K562 (cell line): Measurements from ENCODE around the gene TMEM174. TPM values are rescaled to one million over a fixed set of nuclear protein-coding genes. Genes with fewer than 3 reads are reported as not detected.
"Not testable (repeated sequence)": the region's sequence is repeated elsewhere in the genome, so short reads cannot be mapped to it uniquely, and the experiment has no call there.

ENCODE experiments used
- ATAC-seq: fragments of 200-7000 bp; cut with Tn5 transposase; 3 replicates; pipeline ENCODE4 v1.9.1; 2020; ENCODE audit warnings: moderate library complexity
- BruUV-seq: library from RNA; stranded (reverse); fragments of 400-500 nt; replicated peaks from 2 replicates; lab custom pipeline; 2021; lab: Mats Ljungman, UMichigan
- CTCF ChIA-PET: fragments of 300-600 bp; formaldehyde crosslinking; extraction: SDS; loops from one replicate; lab custom pipeline; 2021; ENCODE audit warnings: low intra/inter-chr PET ratio; lab: Yijun Ruan, JAX
- POLR2A ChIA-PET: fragments of 300-600, 350-650 bp; sonication (Branson Sonifier 250); formaldehyde crosslinking; extraction: SDS; loops from one replicate; lab custom pipeline; 2021; ENCODE audit warnings: antibody characterized with exemption, inconsistent platforms; lab: Yijun Ruan, JAX
- DNase-seq, 4 experiments: peaks; one replicate each; pipeline versions ENCODE4 v3.0.0 to v3.0.0-alpha.2; 2011 to 2018; ENCODE audit warnings: low spot score in 3 of 4, mixed read lengths in 3 of 4; ENCODE audit errors: extremely low read depth in 1 of 4
- FAIRE-seq: peaks from 2 replicates; lab custom pipeline; 2011; peaks lifted over from hg19 to GRCh38; lab: Jason Lieb, UNC
- H2AFZ ChIP-seq: 2 replicates; pipeline ENCODE4 v1.6.0; 2011; ENCODE audit warnings: low read depth, low read length, control low read depth, inconsistent platforms
- H3K27ac ChIP-seq: fragments of 200-600 bp; 3 replicates; pipeline ENCODE4 v1.8.0; 2011; ENCODE audit warnings: low read depth, mild to moderate bottlenecking, control low read depth, inconsistent platforms, low read length, moderate library complexity, mixed read lengths; ENCODE audit errors: extremely low read depth
- H3K27me3 ChIP-seq, 2 experiments: fragments of 300-600 bp in 1 of 2; 2 replicates in 1 of 2; 3 replicates in 1 of 2; pipeline versions ENCODE4 v1.6.0 to v1.8.0; 2011; ENCODE audit warnings: inconsistent platforms in 2 of 2, low read length in 2 of 2, mild to moderate bottlenecking in 1 of 2, mixed read lengths in 1 of 2, moderate library complexity in 1 of 2; ENCODE audit not compliant: control insufficient read depth in 2 of 2, insufficient read depth in 2 of 2
- H3K36me3 ChIP-seq: fragments of 300-600 bp; 3 replicates; pipeline ENCODE4 v1.8.0; 2011; ENCODE audit warnings: mild to moderate bottlenecking, low read length, inconsistent platforms; ENCODE audit not compliant: control insufficient read depth, insufficient read depth
- H3K4me1 ChIP-seq, 2 experiments: fragments of 200-600 bp in 1 of 2; replicated peaks in 1 of 2; 2 replicates in 1 of 2; 3 replicates in 1 of 2; pipeline versions ENCODE4 v1.5.1 to v1.8.0; 2011; ENCODE audit warnings: inconsistent platforms in 2 of 2, low read length in 2 of 2, mild to moderate bottlenecking in 1 of 2, mixed read lengths in 1 of 2, moderate library complexity in 1 of 2; ENCODE audit not compliant: control insufficient read depth in 2 of 2, insufficient read depth in 2 of 2
- H3K4me2 ChIP-seq: 2 replicates; pipeline ENCODE4 v1.6.1; 2011; ENCODE audit warnings: low read length, control low read depth, inconsistent platforms, mixed read lengths; ENCODE audit not compliant: insufficient read depth
- H3K4me3 ChIP-seq: fragments of 200-600 bp; sonication (generic), shearing (Covaris generic); 2 replicates; pipeline ENCODE4 v1.5.1; 2016; ENCODE audit warnings: control low read depth, inconsistent platforms
- H3K79me2 ChIP-seq: fragments of 200-600 bp; 3 replicates; pipeline ENCODE4 v1.8.0; 2011; ENCODE audit warnings: low read length, inconsistent platforms; ENCODE audit not compliant: control insufficient read depth, insufficient read depth
- H3K9ac ChIP-seq, 2 experiments: 2 replicates each; pipeline versions ENCODE4 v1.6.0 to v1.6.1; 2011; ENCODE audit warnings: low read depth in 2 of 2, low read length in 2 of 2, control low read depth in 1 of 2, inconsistent platforms in 1 of 2, mild to moderate bottlenecking in 1 of 2, mixed read lengths in 1 of 2; ENCODE audit not compliant: insufficient read depth in 1 of 2
- H3K9me1 ChIP-seq: one replicate; pipeline ENCODE4 v1.6.0; 2011; ENCODE audit warnings: inconsistent platforms, mild to moderate bottlenecking, low read length, moderate library complexity; ENCODE audit not compliant: control insufficient read depth, insufficient read depth
- H3K9me3 ChIP-seq: replicated peaks from 2 replicates; pipeline ENCODE4 v1.5.1; 2011; ENCODE audit warnings: low read depth, low read length, inconsistent platforms; ENCODE audit not compliant: control insufficient read depth, insufficient read depth
- H4K20me1 ChIP-seq: replicated peaks from 2 replicates; pipeline ENCODE4 v1.6.1; 2011; ENCODE audit warnings: low read length, inconsistent platforms, mixed read lengths; ENCODE audit not compliant: control insufficient read depth, insufficient read depth
- BRD9 ChIP-seq: fragments of 450-650 bp; IDR thresholded peaks from 2 replicates; pipeline ENCODE4 v1.6.1; 2018; ENCODE audit warnings: low read depth; ENCODE audit not compliant: partially characterized antibody
- CEBPB ChIP-seq: fragments of 450-650 bp; IDR thresholded peaks from 2 replicates; pipeline ENCODE4 v1.6.1; 2016; ENCODE audit warnings: missing genetic modification characterization, missing compliant biosample characterization
- MEIS2 ChIP-seq: fragments of 450-650 bp; IDR thresholded peaks from 2 replicates; pipeline ENCODE4 v1.6.1; 2014; ENCODE audit warnings: mild to moderate bottlenecking; ENCODE audit not compliant: partially characterized antibody
- TAL1 ChIP-seq: fragments of 450-650 bp; IDR thresholded peaks from 2 replicates; pipeline ENCODE4 v1.6.1; 2016; ENCODE audit warnings: mild to moderate bottlenecking
- TCF3 ChIP-seq: sonication (generic); formaldehyde crosslinking; IDR thresholded peaks from 2 replicates; pipeline ENCODE4 v1.4.0; 2020; ENCODE audit warnings: mild to moderate bottlenecking, missing genetic modification reagents
- WGBS: fragments of 100-300 bp; shearing (Covaris generic); methylation state at CpG from one replicate; pipeline ENCODE4 v1.1.6; 2016; ENCODE audit warnings: low coverage, mixed read lengths; ENCODE audit not compliant: insufficient coverage; ENCODE audit errors: missing lambda C conversion rate; 5-methylcytosine and 5-hydroxymethylcytosine counted together
- in situ Hi-C: fragments of 300-500 bp; cut with MboI; formaldehyde crosslinking; loops from 4 replicates; pipeline ENCODE4 v1.15.0; 2018; ENCODE audit warnings: inconsistent platforms, mixed read lengths
- intact Hi-C: fragments of 100-400 bp; cut with micrococcal nuclease; formaldehyde crosslinking; loops from 2 replicates; pipeline ENCODE4 v1.14.2; 2022
- polyA plus RNA-seq, 8 experiments: library from polyadenylated mRNA; depleted of rRNA in 4 of 8; stranded (reverse) in 5 of 8; unstranded in 3 of 8; fragments of >200 nt; fragmentation: Nextera tagmentation in 2 of 8; fragmentation: Illumina TruSeq in 1 of 8; extraction: Ambion mirVana in 2 of 8; extraction: Trizol in 1 of 8; gene quantifications; 2 replicates each; pipeline versions ENCODE4 v1.2.1 to v1.2.3, GENCODE V29; 2011 to 2014; ENCODE audit warnings: inconsistent platforms in 1 of 8, missing spikeins in 1 of 8
- total RNA-seq, 7 experiments: library from RNA; depleted of rRNA in 6 of 7; stranded (reverse); fragments of >200 nt in 6 of 7; fragmentation: Illumina TruSeq in 2 of 7; extraction: Trizol in 2 of 7; gene quantifications; 2 replicates each; pipeline versions ENCODE4 v1.2.1 to v1.2.3, GENCODE V29; 2011 to 2021; ENCODE audit warnings: low replicate concordance in 1 of 7
- TF ChIP-seq, protein P1 (sequence below): IDR thresholded peaks from 2 replicates; pipeline ENCODE4 v1.6.1; 2016; ENCODE audit warnings: missing genetic modification characterization, missing compliant biosample characterization

Gene TMEM174
- total and polyA plus RNA-seq, 9 of the 15 experiments (the other 6 are each of a cell fraction or from before 2014, with no cell fraction given): not detected

DNA sequence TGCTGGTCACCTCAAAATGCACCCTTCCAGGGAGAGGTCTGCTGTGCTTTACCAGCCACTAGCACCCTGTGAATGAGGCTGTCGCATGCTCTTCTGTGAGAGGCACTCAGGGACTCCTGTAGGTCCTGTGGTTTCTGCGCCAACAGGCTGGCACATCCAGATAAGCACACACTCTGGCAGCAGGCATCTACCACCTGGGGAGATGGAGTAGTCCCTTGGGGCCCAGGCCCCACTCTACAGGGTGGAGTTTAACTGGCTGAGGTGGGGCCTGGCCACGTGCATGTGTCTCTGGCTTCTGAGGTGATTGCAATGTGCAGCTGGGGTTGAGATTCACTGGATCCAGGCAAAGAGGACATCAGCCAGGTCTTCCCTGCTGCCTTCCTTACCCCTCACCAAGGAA, 32.3 kb downstream of the TMEM174 start:
- Histone ChIP-seq H3K4me2 (no peak overlapping the region), H3K9ac (no peak overlapping the region), H3K4me1 (peaks cover 0 to 6% of the 10 kb centered on the region in 2 experiments; a peak in 3 of 5 replicates), H4K20me1 (no peaks in the 10 kb centered on the region), H3K9me1 (no peaks in the 10 kb centered on the region), H2AFZ (no peak overlapping the region), H3K4me3 (no peak overlapping the region), H3K9me3 (no peaks in the 10 kb centered on the region), H3K27ac (no peak overlapping the region), H3K27me3 (peaks cover 4 to 28% of the 10 kb centered on the region in 2 experiments; a peak in 3 of 5 replicates), H3K79me2 (no peaks in the 10 kb centered on the region), H3K36me3 (no peaks in the 10 kb centered on the region)
- POLR2A ChIA-PET: no interaction called here
- FAIRE-seq: no peak
- in situ Hi-C loops: no loop called here
- BruUV-seq: no TSS peak
- intact Hi-C loops: no loop called here
- ATAC-seq: no peak
- CTCF ChIA-PET: no interaction called here
- 0% methylated on average over 3 of the region's 3 CpGs for WGBS
- TF ChIP-seq CEBPB (tag) (no peak), MEIS2 (no peak), BRD9 (no peak), TCF3 (no peak), TAL1 (no peak)
- TF ChIP-seq, protein P1, sequence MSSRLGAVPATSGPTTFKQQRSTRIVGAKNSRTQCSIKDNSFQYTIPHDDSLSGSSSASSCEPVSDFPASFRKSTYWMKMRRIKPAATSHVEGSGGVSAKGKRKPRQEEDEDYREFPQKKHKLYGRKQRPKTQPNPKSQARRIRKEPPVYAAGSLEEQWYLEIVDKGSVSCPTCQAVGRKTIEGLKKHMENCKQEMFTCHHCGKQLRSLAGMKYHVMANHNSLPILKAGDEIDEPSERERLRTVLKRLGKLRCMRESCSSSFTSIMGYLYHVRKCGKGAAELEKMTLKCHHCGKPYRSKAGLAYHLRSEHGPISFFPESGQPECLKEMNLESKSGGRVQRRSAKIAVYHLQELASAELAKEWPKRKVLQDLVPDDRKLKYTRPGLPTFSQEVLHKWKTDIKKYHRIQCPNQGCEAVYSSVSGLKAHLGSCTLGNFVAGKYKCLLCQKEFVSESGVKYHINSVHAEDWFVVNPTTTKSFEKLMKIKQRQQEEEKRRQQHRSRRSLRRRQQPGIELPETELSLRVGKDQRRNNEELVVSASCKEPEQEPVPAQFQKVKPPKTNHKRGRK (tag): no peak
- no peak for DNase-seq

DNA sequence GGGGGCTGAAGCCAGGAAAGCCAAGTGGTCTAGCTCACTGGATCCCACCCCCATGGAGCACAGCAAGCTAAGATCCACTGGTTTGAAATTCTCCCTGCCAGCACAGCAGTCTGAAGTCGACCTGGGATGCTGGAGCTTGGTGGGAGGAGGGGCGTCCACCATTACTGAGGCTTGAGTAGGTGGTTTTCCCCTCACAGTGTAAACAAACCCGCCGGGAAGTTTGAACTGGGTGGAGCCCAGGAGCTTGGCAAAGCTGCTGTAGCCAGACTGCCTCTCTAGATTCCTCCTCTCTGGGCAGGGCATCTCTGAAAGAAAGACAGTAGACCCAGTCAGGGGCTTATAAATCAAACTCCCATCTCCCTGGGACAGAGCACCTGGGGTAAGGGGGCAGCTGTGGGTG, 34.2 kb downstream of the TMEM174 start:
- intact Hi-C loops, ATAC-seq, DNase-seq, in situ Hi-C loops, POLR2A ChIA-PET, BruUV-seq, CTCF ChIA-PET, H3K4me3 ChIP-seq, H3K36me3 ChIP-seq, H3K9me3 ChIP-seq, H4K20me1 ChIP-seq, H3K9me1 ChIP-seq, H3K79me2 ChIP-seq, H2AFZ ChIP-seq, H3K9ac ChIP-seq, H3K4me1 ChIP-seq, H3K4me2 ChIP-seq, H3K27ac ChIP-seq, FAIRE-seq: not testable (repeated sequence)
- H3K27me3 ChIP-seq: peaks cover 0 to 24% of the 10 kb centered on the region in 2 experiments; a peak in 2 of 5 replicates
- WGBS: 0% methylated on average over 4 of the region's 4 CpGs

DNA sequence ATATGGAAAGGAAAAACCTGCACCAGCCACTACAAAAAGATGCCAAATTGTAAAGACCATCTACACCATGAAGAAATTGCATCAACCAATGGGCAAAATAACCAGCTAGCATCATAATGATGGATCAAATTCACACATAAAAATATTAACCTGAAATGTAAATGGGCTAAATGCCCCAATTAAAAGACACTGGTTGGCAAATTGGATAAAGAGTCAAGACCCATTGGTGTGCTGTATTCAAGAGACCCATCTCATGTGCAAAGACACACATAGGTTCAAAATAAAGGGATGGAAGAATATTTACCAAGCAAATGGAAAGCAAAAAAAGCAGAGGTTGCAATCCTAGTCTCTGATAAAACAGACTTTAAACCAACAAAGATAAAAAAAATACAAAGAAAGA, 36.1 kb downstream of the TMEM174 start:
- in situ Hi-C loops, FAIRE-seq: not testable (repeated sequence)

More for the DNA sequence above, 36.1 kb downstream of the TMEM174 start:
- ATAC-seq, H3K4me3 ChIP-seq, H4K20me1 ChIP-seq, POLR2A ChIA-PET, CTCF ChIA-PET, H3K9me1 ChIP-seq, H3K4me2 ChIP-seq, H3K9ac ChIP-seq, intact Hi-C loops, H3K27ac ChIP-seq, H3K9me3 ChIP-seq, H3K4me1 ChIP-seq, H3K36me3 ChIP-seq, H3K79me2 ChIP-seq, H2AFZ ChIP-seq, DNase-seq, BruUV-seq: not testable (repeated sequence)
- H3K27me3 ChIP-seq: peaks cover 2 to 21% of the 10 kb centered on the region in 2 experiments; a peak in 2 of 5 replicates
